Stimulated activated CD4-positive, alpha-beta T cell treated with anti-CD3 and anti-CD28 coated beads, TNF-alpha, amount 100 ng/mL, for 24 hours (primary cell): ENCODE results near the gene SMTN.
"Not testable (repeated sequence)": the region's sequence is repeated elsewhere in the genome, so short reads cannot be mapped to it uniquely, and the experiment has no call there.

Experiments
- DNase-seq, 3 experiments: peaks; one replicate each; pipeline ENCODE4 v3.0.0-alpha.2; 2020; ENCODE audit warnings: low read depth in 3 of 3

SMTN gene

GRCh38 chr22:31090217-31091085 lies 9.3 kb downstream of the SMTN start:
- DNase-seq = no peak

- no peak for DNase-seq
These were observed 10.2 kb downstream of the SMTN start for GRCh38 chr22:31091106-31091975.

GRCh38 chr22:31092161-31092560 lies 11.0 kb downstream of the SMTN start:
- DNase-seq = no peak

- no peak for DNase-seq
These were observed 12.2 kb downstream of the SMTN start for GRCh38 chr22:31093086-31093850.

- no peak for DNase-seq
These were observed 13.0 kb downstream of the SMTN start for GRCh38 chr22:31094021-31094551.

GRCh38 chr22:31094741-31095140 lies 13.6 kb downstream of the SMTN start:
- no peak for DNase-seq

- DNase-seq = no peak
These were observed 14.6 kb downstream of the SMTN start for GRCh38 chr22:31095637-31096249.

- DNase-seq = no peak
These were observed 15.7 kb downstream of the SMTN start for GRCh38 chr22:31096657-31097279.

- DNase-seq = not testable (repeated sequence)
These were observed 16.4 kb downstream of the SMTN start for GRCh38 chr22:31097539-31097938.

GRCh38 chr22:31097941-31098631 lies 17.0 kb downstream of the SMTN start:
- DNase-seq = no peak

GRCh38 chr22:31098632-31099110 lies 17.6 kb downstream of the SMTN start:
- DNase-seq = no peak

- no peak for DNase-seq
These were observed 18.3 kb downstream of the SMTN start for GRCh38 chr22:31099386-31099785.

- DNase-seq = no peak
These were observed 19.0 kb downstream of the SMTN start for GRCh38 chr22:31099841-31100761.

GRCh38 chr22:31100762-31101525 lies 19.8 kb downstream of the SMTN start:
- DNase-seq = no peak

GRCh38 chr22:31102441-31103081 lies 21.4 kb downstream of the SMTN start:
- no peak for DNase-seq

- no peak for DNase-seq
These were observed 22.0 kb downstream of the SMTN start for GRCh38 chr22:31103111-31103510.

GRCh38 chr22:31103899-31104694 lies 23.0 kb downstream of the SMTN start:
- no peak for DNase-seq
